GM12878 (cell line): Measurements from ENCODE around the gene LMAN2. TPM values are rescaled to one million over a fixed set of nuclear protein-coding genes. Genes with fewer than 3 reads are reported as not detected.

Source experiments
- ATAC-seq: fragments of 200-7000 bp; cut with Tn5 transposase; 3 replicates; pipeline ENCODE4 v1.9.1; 2020; ENCODE audit warnings: mild to moderate bottlenecking, moderate library complexity
- BruUV-seq: library from RNA; stranded (reverse); fragments of 400-500 nt; replicated peaks from 2 replicates; lab custom pipeline; 2021; lab: Mats Ljungman, UMichigan
- CTCF ChIA-PET: fragments of 300-600 bp; sonication (Branson Sonifier 250); formaldehyde crosslinking; extraction: SDS; loops from one replicate; lab custom pipeline; 2021; ENCODE audit warnings: inconsistent platforms; lab: Yijun Ruan, JAX
- POLR2A ChIA-PET: fragments of 350-600 bp; formaldehyde crosslinking; extraction: SDS; loops from one replicate; lab custom pipeline; 2021; ENCODE audit warnings: inconsistent platforms; lab: Charles Lee
- RAD21 ChIA-PET: fragments of 300-600 bp; sonication (Branson Sonifier 250); formaldehyde crosslinking; loops from one replicate; lab custom pipeline; 2023; ENCODE audit warnings: antibody characterized with exemption; ENCODE audit not compliant: unreplicated experiment; lab: Charles Lee
- SMC1A ChIA-PET: fragments of 300-600 bp; sonication (Branson Sonifier 250); formaldehyde crosslinking; loops from one replicate; lab custom pipeline; 2023; ENCODE audit not compliant: unreplicated experiment, uncharacterized antibody; lab: Charles Lee
- DNase-seq: peaks from one replicate; pipeline ENCODE4 v3.0.0-alpha.2; 2011; ENCODE audit warnings: low read depth, low spot score
- FAIRE-seq: peaks from 3 replicates; lab custom pipeline; 2011; peaks lifted over from hg19 to GRCh38; lab: Jason Lieb, UNC
- H2AFZ ChIP-seq: 2 replicates; pipeline ENCODE4 v1.6.0; 2011; ENCODE audit warnings: low read depth, low read length, control low read depth; ENCODE audit not compliant: control insufficient read depth
- H3K27ac ChIP-seq: 2 replicates; pipeline ENCODE4 v1.5.1; 2011; ENCODE audit warnings: control low read depth; ENCODE audit not compliant: control insufficient read depth, insufficient read depth
- H3K27me3 ChIP-seq, 2 experiments: replicated peaks in 1 of 2; 2 replicates each; pipeline versions ENCODE4 v1.6.0 to v1.6.1; 2011; ENCODE audit warnings: low read length in 1 of 2; ENCODE audit not compliant: control insufficient read depth in 2 of 2, insufficient read depth in 2 of 2
- H3K36me3 ChIP-seq, 2 experiments: 2 replicates each; pipeline ENCODE4 v1.5.1; 2011; ENCODE audit warnings: low read length in 1 of 2; ENCODE audit not compliant: control insufficient read depth in 2 of 2, insufficient read depth in 2 of 2
- H3K4me1 ChIP-seq: 2 replicates; pipeline ENCODE4 v1.6.1; 2011; ENCODE audit warnings: mild to moderate bottlenecking, low read length, moderate library complexity, mixed read lengths; ENCODE audit not compliant: control insufficient read depth, insufficient read depth
- H3K4me2 ChIP-seq: 2 replicates; pipeline ENCODE4 v1.6.0; 2011; ENCODE audit warnings: control low read depth; ENCODE audit not compliant: control insufficient read depth, insufficient read depth
- H3K4me3 ChIP-seq: fragments of 200-600 bp; sonication (generic); 2 replicates; pipeline ENCODE4 v1.5.1; 2016
- H3K79me2 ChIP-seq: 2 replicates; pipeline ENCODE4 v1.6.0; 2011; ENCODE audit warnings: low read length; ENCODE audit not compliant: control insufficient read depth, insufficient read depth
- H3K9ac ChIP-seq: 2 replicates; pipeline ENCODE4 v1.8.0; 2011; ENCODE audit warnings: low read length, control low read depth, mixed read lengths; ENCODE audit not compliant: control insufficient read depth, insufficient read depth
- H3K9me3 ChIP-seq: replicated peaks from 3 replicates; pipeline ENCODE4 v1.5.1; 2011; ENCODE audit warnings: mild to moderate bottlenecking, low read length; ENCODE audit not compliant: control insufficient read depth, insufficient read depth
- H4K20me1 ChIP-seq: 2 replicates; pipeline ENCODE4 v1.6.0; 2011; ENCODE audit not compliant: control insufficient read depth, insufficient read depth
- CHD1 ChIP-seq: IDR thresholded peaks from 2 replicates; pipeline ENCODE4 v1.6.1; 2012; ENCODE audit warnings: low read depth, low read length, improper control_type of control experiment
- JUND ChIP-seq: IDR thresholded peaks from 2 replicates; pipeline ENCODE4 v1.6.1; 2012; ENCODE audit warnings: low read depth, mild to moderate bottlenecking, low read length, improper control_type of control experiment, moderate library complexity
- KDM1A ChIP-seq: fragments of 200-600 bp; sonication (generic); IDR thresholded peaks from 2 replicates; pipeline ENCODE4 v1.6.1; 2016; ENCODE audit warnings: borderline replicate concordance
- NBN ChIP-seq: fragments of 450-650 bp; IDR thresholded peaks from 2 replicates; pipeline ENCODE4 v1.6.1; 2016
- PAX8 ChIP-seq: fragments of 450-650 bp; IDR thresholded peaks from 2 replicates; pipeline ENCODE4 v1.6.1; 2017; ENCODE audit warnings: mild to moderate bottlenecking, moderate library complexity
- RAD21 ChIP-seq: IDR thresholded peaks from 2 replicates; pipeline ENCODE4 v1.6.1; 2011; ENCODE audit warnings: mild to moderate bottlenecking, low read depth, low read length, moderate library complexity; ENCODE audit not compliant: insufficient read depth
- RB1 ChIP-seq: fragments of 450-650 bp; formaldehyde crosslinking; IDR thresholded peaks from 2 replicates; pipeline ENCODE4 v1.6.1; 2017; ENCODE audit warnings: mild to moderate bottlenecking, borderline replicate concordance
- RUNX3 ChIP-seq: IDR thresholded peaks from 2 replicates; pipeline ENCODE4 v1.6.1; 2012; ENCODE audit warnings: low read length, inconsistent platforms
- STAT1 ChIP-seq: fragments of 450-650 bp; conservative IDR thresholded peaks from 2 replicates; pipeline ENCODE4 v1.6.1; 2014; ENCODE audit warnings: antibody characterized with exemption, mild to moderate bottlenecking
- SUPT20H ChIP-seq: IDR thresholded peaks from 2 replicates; pipeline ENCODE4 v1.6.1; 2011; ENCODE audit warnings: low read depth, mild to moderate bottlenecking, low read length, moderate library complexity, borderline replicate concordance; ENCODE audit not compliant: control insufficient read depth
- TBL1XR1 ChIP-seq: IDR thresholded peaks from 2 replicates; pipeline ENCODE4 v1.6.1; 2012; ENCODE audit warnings: low read depth, low read length, improper control_type of control experiment
- TCF3 ChIP-seq: IDR thresholded peaks from 2 replicates; pipeline ENCODE4 v1.6.1; 2012; ENCODE audit warnings: low read depth, mild to moderate bottlenecking, low read length, borderline replicate concordance; ENCODE audit not compliant: insufficient read depth
- ZBED1 ChIP-seq: IDR thresholded peaks from 2 replicates; pipeline ENCODE4 v1.6.1; 2016; ENCODE audit warnings: borderline replicate concordance
- ZNF24 ChIP-seq: fragments of 450-650 bp; IDR thresholded peaks from 2 replicates; pipeline ENCODE4 v1.6.1; 2017; ENCODE audit warnings: antibody characterized with exemption, mild to moderate bottlenecking
- WGBS: methylation state at CpG from one replicate; pipeline ENCODE4 v1.1.6; 2016; ENCODE audit warnings: low lambda C conversion rate; ENCODE audit not compliant: insufficient replicate concordance, insufficient coverage; ENCODE audit errors: missing lambda C conversion rate; 5-methylcytosine and 5-hydroxymethylcytosine counted together
- in situ Hi-C: fragments of 300-500 bp; cut with MboI; formaldehyde crosslinking; loops from 9 replicates; pipeline ENCODE4 v1.14.3; 2018; ENCODE audit warnings: mixed read lengths
- intact Hi-C: fragments of 100-400 bp; cut with micrococcal nuclease; formaldehyde crosslinking; loops from one replicate; pipeline ENCODE4 v1.14.2; 2022; ENCODE audit not compliant: unreplicated experiment
- polyA plus RNA-seq, 11 experiments: library from polyadenylated mRNA; depleted of rRNA in 4 of 11; unstranded in 6 of 11; stranded (reverse) in 5 of 11; fragments of >200 nt; fragmentation: Nextera tagmentation in 4 of 11; fragmentation: Illumina TruSeq in 1 of 11; extraction: Ambion mirVana in 4 of 11; extraction: Trizol in 1 of 11; gene quantifications; 1 replicate in 1 of 11; 2 replicates in 10 of 11; pipeline versions ENCODE4 v1.2.1 to v1.2.3, GENCODE V29; 2011 to 2016; ENCODE audit warnings: inconsistent platforms in 2 of 11, missing spikeins in 2 of 11, low read depth in 1 of 11
- total RNA-seq, 4 experiments: library from RNA; depleted of rRNA in 3 of 4; stranded (reverse); fragments of >200 nt in 3 of 4; fragmentation: Illumina TruSeq in 1 of 4; extraction: Trizol in 1 of 4; gene quantifications; 2 replicates each; pipeline versions ENCODE4 v1.2.1 to v1.2.3, GENCODE V29; 2013 to 2021
- TF ChIP-seq, protein P1 (sequence below): fragments of 450-650 bp; IDR thresholded peaks from 2 replicates; pipeline ENCODE4 v1.6.1; 2016; ENCODE audit warnings: mild to moderate bottlenecking, moderate library complexity, borderline replicate concordance
- TF ChIP-seq, protein P2 (sequence below): IDR thresholded peaks from 2 replicates; pipeline ENCODE4 v1.6.1; 2011; ENCODE audit warnings: low read depth, low read length, improper control_type of control experiment, borderline replicate concordance
- TF ChIP-seq, protein P3 (sequence below): IDR thresholded peaks from 2 replicates; pipeline ENCODE4 v1.6.1; 2012; ENCODE audit warnings: low read depth, low read length, improper control_type of control experiment
- TF ChIP-seq, protein P4 (sequence below): fragments of 450-650 bp; IDR thresholded peaks from 2 replicates; pipeline ENCODE4 v1.6.1; 2017; ENCODE audit warnings: borderline replicate concordance

The LMAN2 gene
- total and polyA plus RNA-seq, 10 of the 15 experiments (the other 5 are each of a cell fraction or from before 2014, with no cell fraction given) = 2.4 to 264 (median 147) TPM

DNA sequence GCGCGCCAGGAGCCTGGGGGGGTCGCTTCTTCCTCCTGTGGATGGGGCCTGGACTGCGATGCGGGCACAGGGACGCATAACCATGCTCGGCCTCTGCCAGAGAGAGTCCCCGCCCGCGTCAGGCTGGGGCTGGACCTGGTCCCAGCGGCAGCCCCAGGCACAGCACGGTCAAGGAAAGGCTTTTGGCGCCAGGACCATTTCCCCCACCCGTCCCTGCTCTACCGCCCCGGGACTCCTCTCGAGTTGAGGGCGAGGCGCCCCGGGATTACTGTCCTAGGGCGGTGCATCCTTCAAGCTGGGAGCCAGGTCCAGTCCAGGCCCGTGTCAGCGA, 40.1 kb downstream of the LMAN2 start:
- WGBS = under 1% methylated on average over 19 of the region's 23 CpGs
- Histone ChIP-seq H2AFZ (no peak overlapping the region), H3K27ac (peak overlapping the region; percentile 92), H4K20me1 (no peaks in the 10 kb centered on the region), H3K9me3 (no peaks in the 10 kb centered on the region), H3K36me3 (peaks cover 3 to 6% of the 10 kb centered on the region in 2 experiments; a peak in 3 of 4 replicates), H3K9ac (peak overlapping the region; percentile 72), H3K27me3 (no peaks in the 10 kb centered on the region), H3K79me2 (peaks cover 5% of the 10 kb centered on the region), H3K4me2 (peak overlapping the region; percentile 83), H3K4me1 (peaks cover 17% of the 10 kb centered on the region), H3K4me3 (peak overlapping the region; percentile 86)
- DNase-seq (no peak), ATAC-seq (peak; percentile 6), FAIRE-seq (no peak)
- intact Hi-C loops (loop anchor here (5.0 kb wide), 2 partner anchors 51 to 191 kb away; no protein-coding TSS in a partner anchor), in situ Hi-C loops (no loop called here)
- TF ChIP-seq, protein P1, sequence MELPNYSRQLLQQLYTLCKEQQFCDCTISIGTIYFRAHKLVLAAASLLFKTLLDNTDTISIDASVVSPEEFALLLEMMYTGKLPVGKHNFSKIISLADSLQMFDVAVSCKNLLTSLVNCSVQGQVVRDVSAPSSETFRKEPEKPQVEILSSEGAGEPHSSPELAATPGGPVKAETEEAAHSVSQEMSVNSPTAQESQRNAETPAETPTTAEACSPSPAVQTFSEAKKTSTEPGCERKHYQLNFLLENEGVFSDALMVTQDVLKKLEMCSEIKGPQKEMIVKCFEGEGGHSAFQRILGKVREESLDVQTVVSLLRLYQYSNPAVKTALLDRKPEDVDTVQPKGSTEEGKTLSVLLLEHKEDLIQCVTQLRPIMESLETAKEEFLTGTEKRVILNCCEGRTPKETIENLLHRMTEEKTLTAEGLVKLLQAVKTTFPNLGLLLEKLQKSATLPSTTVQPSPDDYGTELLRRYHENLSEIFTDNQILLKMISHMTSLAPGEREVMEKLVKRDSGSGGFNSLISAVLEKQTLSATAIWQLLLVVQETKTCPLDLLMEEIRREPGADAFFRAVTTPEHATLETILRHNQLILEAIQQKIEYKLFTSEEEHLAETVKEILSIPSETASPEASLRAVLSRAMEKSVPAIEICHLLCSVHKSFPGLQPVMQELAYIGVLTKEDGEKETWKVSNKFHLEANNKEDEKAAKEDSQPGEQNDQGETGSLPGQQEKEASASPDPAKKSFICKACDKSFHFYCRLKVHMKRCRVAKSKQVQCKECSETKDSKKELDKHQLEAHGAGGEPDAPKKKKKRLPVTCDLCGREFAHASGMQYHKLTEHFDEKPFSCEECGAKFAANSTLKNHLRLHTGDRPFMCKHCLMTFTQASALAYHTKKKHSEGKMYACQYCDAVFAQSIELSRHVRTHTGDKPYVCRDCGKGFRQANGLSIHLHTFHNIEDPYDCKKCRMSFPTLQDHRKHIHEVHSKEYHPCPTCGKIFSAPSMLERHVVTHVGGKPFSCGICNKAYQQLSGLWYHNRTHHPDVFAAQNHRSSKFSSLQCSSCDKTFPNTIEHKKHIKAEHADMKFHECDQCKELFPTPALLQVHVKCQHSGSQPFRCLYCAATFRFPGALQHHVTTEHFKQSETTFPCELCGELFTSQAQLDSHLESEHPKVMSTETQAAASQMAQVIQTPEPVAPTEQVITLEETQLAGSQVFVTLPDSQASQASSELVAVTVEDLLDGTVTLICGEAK = no peak
- TF ChIP-seq, protein P2, sequence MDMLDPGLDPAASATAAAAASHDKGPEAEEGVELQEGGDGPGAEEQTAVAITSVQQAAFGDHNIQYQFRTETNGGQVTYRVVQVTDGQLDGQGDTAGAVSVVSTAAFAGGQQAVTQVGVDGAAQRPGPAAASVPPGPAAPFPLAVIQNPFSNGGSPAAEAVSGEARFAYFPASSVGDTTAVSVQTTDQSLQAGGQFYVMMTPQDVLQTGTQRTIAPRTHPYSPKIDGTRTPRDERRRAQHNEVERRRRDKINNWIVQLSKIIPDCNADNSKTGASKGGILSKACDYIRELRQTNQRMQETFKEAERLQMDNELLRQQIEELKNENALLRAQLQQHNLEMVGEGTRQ = no peak
- no peak for TF ChIP-seq NBN
- TF ChIP-seq, protein P3, sequence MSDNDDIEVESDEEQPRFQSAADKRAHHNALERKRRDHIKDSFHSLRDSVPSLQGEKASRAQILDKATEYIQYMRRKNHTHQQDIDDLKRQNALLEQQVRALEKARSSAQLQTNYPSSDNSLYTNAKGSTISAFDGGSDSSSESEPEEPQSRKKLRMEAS = no peak
- TF ChIP-seq SUPT20H = no peak
- TF ChIP-seq, protein P4, sequence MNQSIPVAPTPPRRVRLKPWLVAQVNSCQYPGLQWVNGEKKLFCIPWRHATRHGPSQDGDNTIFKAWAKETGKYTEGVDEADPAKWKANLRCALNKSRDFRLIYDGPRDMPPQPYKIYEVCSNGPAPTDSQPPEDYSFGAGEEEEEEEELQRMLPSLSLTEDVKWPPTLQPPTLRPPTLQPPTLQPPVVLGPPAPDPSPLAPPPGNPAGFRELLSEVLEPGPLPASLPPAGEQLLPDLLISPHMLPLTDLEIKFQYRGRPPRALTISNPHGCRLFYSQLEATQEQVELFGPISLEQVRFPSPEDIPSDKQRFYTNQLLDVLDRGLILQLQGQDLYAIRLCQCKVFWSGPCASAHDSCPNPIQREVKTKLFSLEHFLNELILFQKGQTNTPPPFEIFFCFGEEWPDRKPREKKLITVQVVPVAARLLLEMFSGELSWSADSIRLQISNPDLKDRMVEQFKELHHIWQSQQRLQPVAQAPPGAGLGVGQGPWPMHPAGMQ = no peak
- TF ChIP-seq CHD1 = no peak
- TF ChIP-seq TCF3 = no peak
- TF ChIP-seq KDM1A = no peak
- no peak for TF ChIP-seq RB1
- no peak for TF ChIP-seq RAD21
- TF ChIP-seq ZBED1 = no peak
- no peak for TF ChIP-seq STAT1
- no peak for TF ChIP-seq JUND
- no peak for TF ChIP-seq RUNX3
- TF ChIP-seq PAX8 = no peak
- TF ChIP-seq ZNF24 = no peak
- no peak for TF ChIP-seq TBL1XR1
- RAD21 ChIA-PET = interaction anchor here (1.1 to 1.8 kb wide), 4 partner anchors 79 to 197 kb away, joined by 3 to 9 read pairs (median 4); no protein-coding TSS in a partner anchor
- BruUV-seq = no TSS peak
- CTCF ChIA-PET = interaction anchor here (1.3 to 3.5 kb wide), 15 partner anchors 13 to 315 kb away, joined by 3 to 56 read pairs (median 11); no protein-coding TSS in a partner anchor
- SMC1A ChIA-PET = interaction anchor here (1.3 to 4.9 kb wide), 5 partner anchors 10 to 184 kb away, joined by 3 to 26 read pairs (median 7); no protein-coding TSS in a partner anchor
- POLR2A ChIA-PET = interaction anchor here (1.0 to 2.3 kb wide), 3 partner anchors 47 to 197 kb away, joined by 3 to 7 read pairs (median 7); partner anchors contain the start of gene RGS14
